HG03378 (cell line): ENCODE data around the gene SEC16A.

Source experiments
- ATAC-seq: cut with Tn5 transposase; IDR thresholded peaks from one replicate; pipeline ENCODE4 v1.9.1; 2021; ENCODE audit warnings: mild to moderate bottlenecking, moderate library complexity; ENCODE audit not compliant: unreplicated experiment

SEC16A gene

DNA sequence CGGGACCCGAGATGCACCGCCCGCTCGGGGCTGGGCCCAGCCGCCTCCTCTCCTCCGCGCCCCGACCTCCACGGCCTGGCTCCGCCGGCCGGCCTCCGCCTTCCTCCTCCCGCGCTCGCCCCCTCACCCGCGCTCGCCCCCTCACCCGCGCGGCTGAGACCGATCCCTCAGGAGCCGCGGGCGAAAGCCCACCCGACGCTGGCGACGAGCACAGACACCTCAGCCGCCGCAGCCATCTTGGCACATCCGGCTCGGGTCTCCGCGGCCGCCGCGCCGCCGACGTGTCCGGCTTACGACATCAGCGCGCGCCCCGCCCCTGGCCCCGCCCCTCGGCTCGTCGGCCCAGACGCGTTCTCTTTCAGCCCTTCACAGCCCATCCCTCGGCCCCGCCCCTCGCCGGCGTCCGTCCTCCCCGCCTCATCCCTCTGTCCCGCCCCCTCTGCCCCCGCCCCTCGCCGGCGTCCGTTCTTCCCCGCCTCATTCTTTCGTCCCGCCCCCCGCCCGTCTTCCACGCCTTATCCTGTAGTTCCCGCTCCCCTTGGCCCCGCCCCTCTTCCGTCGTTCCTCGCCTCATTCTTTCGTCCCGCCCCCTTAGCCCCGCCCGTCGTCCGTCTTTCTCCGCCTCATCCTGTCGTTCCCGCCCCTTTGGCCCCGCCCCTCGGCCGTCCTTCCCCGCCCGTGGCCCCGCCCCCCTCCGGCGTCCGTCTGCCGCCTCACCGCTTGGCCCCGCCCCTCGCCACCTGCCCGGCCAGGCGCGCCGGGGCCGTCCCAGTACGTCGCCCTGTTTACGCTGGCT is at the start of gene SEC16A:
Gene SEC16A (minus strand): TSS at position 248 of the 796 bp plus-strand sequence. CDS start 5,425 bp downstream, outside the sequence.
- peak; percentile 33 for ATAC-seq

DNA sequence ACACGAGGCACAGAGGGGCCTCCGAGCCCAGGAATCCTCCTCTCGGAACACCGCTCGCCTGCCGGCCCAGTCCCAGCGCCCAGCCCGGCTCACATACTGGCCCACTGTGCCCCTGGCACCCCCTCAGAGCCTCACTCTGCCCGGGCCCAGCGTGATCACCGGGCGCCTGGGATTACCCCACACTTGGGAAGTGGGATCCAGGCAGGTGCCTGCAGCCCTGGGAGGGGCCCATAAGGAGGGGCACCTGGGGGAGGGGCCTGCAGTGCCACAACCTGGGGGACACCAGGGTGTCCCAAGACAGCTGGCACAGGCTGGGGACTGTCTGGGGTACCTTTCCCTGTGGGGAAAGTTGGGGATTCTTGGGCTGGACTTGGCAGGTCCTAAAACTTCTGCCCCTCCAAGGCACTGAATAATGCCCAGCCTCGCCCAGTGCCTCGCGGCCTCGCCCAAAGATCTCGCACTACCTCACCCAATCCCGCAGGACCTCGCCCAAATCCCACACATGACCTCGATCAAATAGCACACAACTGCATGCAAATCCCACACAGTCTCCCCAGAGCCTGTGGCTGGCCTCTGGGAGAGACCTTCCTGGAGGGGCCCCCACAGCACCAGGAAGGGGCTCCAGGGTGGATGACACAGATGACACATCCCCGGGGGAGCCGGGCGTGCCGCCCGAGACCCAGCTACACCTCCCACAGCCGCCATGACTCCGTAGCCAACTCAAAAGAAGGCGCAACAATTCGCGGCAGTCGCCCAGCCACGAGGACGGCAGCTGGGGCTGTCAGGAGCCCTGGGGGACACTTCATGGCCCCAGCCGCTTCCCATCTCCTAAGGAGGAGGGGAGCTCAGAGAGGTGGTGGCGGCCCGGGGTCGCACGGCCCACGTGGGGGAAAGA is 49.3 kb upstream of the SEC16A start:
- no peak for ATAC-seq

DNA sequence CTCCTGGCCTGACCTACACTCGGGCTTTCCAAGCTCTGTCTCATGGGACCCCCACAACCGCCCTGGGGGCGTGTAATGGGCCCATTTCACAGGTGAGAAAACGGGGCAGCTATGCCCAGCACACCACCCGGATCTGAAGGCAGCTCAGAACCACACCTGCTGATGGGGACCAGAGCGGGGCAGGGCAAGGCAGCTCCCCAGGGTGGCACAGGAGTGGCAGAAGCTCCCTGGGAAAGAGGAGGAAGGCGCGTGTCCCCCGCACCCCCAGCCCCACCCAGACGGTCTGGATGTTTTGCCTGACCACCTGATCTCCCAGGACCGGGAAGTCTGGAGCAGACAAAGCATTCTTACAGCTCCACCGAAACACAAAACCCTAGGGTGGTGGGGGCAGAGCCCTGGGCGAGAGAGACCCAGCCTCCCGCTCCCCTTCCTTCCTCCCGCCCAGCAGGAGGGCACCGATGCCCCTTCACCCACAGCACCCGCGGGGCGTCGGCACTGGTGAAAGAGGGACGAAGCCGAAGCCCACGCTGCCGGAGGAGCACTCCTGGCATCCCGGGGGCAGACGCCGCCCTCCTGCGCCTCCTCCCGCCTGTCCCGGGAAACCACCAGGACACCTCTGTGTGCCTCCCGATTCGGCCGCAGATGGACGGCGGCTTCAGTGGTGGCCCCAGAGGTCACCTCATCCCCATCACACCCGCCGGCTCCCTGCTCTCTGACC is 48.5 kb upstream of the SEC16A start:
- no peak for ATAC-seq

GRCh38 chr9:136530461-136531089 is 47.7 kb upstream of the SEC16A start:
- no peak for ATAC-seq

DNA sequence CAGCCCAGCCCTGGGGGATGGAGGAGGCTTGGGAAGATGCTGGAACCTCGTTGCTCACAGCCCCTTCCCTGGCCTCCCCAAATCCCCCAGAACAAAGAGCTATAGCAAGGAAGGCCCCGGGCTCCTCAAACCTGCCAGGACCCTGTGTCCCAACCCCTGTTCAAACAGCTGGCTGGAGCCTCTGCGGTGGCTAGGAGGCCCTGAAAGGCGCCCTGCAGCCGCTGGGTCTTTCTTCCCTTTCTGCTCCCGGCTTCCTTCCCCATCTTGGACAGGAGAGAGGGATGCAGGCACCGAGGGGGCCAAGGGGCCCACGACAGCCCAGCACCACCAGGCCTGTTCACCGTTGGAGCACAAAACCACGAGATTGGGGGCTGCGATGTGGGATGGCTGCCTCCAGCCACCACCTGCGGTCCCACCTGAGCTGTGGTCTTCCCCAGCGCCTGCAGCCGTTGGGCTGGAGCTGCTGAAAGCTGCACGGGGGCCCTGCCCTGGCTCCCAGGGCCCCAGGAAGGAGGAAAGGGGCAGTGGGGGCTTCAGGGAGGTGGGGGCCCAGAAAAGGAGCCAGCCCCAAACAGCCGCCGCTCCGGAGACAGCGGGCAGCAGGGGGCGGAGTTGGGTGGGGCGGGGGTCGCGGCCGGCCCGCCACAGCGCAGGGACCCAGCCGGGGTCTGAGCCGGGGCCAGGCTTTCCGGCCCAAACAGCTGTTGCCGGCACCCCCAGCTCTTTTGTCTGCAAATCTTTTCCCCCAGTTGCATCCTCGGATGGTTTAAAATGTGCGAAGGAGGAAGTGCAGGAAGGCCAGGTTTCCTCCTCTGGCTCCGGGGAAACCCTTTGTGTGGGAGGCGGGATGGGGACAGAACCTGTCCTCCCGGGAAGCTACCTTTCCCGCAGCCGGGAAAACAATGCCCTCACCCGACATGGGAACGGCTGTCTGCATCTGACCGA is 46.9 kb upstream of the SEC16A start:
- no peak for ATAC-seq

- no peak for ATAC-seq
Observed at GRCh38 chr9:136528716-136529341, 46.0 kb upstream of the SEC16A start.

GRCh38 chr9:136527721-136528710 is 45.2 kb upstream of the SEC16A start:
- no peak for ATAC-seq

DNA sequence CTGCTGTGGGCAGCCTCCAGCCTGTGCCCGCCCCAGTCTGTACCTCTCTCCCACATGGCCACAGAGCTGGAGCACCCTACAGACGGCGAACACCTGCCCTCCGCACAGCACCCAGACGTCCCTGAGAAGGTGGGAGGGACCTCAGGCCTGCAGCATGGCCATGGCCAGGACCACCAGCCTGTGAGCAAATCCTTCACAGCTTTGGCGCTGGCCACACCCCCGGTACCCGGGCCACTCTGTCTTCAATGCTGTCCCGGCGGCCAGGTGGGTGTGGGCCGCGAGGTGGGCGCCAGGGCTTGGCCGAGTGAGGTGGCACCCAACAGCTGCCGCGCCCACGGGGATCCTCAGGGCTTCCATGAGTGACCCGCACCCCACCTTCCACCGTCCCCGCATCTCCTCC is 44.3 kb upstream of the SEC16A start:
- no peak for ATAC-seq

DNA sequence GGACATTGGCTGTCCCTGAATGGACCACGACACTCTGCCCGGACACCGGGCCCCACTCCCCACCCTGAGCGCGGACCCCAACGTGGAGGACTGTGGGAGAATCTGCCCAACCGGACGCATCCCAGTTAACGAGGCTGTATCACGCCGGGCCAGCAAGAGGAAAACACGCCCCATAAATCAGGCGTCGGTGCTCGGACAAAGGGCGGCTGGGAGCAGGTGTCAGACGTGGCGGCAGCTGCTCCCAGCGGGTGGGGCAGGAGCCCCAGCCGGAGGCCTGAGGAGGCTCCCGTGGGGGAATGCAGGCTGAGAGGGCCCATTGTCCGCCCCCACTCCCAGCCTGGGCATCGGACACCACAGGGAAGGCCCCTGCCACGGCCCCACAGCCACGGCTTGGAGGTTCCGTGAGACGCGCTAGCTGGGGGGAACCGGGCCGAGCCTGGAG is 43.8 kb upstream of the SEC16A start:
- no peak for ATAC-seq

DNA sequence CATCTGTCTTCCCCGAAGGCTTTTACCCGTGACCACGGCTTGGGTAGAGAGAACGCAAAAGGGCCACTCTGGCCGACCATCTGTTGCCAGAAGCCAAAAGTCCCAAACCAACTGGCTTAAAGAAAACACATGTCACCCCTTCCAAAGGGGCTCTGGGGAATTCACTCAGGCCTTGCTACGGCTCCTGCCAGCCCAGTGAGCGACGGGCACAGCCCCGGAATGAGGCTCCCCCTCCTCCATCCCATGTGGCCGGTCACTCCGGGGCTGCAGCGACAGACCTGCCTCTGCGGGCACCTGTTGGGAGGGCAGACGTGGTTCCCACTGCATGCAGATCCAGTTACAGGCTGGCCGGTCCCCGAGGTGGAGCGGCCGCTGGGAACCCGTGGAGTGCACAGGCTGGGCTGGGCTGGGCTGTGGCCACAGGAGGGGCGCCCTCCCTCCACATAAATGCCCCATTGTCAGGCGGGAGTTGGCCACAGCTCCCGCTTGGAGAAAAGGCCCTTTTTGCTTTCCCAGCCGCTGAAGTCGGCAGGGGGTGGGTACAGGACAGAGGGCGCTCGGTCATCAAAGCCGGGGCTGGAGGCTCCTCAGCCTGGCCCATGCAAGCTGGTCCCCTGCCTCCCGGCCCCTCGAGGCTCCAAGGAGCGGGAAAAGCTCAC is 43.1 kb upstream of the SEC16A start:
- no peak for ATAC-seq

DNA sequence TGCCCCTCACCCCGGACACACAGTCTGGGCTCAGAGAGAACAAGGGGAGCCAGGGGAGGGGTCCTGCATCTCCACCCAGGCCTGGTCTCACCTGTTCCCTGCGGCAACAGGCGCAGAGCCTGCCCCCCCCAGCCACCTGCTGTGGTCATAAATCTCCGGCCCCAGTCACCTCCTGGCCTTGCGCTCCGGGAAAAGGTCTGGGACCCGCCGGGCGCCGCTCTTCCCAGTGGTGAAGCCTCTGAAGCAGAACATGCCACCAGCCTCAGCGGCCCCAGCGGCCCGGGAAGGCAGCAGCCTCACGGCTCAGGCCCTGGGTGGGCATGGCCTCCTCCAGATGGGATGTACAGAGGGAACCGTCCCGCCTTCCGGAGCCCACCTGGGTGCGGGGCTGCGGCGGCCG is 42.4 kb upstream of the SEC16A start:
- ATAC-seq: no peak

DNA sequence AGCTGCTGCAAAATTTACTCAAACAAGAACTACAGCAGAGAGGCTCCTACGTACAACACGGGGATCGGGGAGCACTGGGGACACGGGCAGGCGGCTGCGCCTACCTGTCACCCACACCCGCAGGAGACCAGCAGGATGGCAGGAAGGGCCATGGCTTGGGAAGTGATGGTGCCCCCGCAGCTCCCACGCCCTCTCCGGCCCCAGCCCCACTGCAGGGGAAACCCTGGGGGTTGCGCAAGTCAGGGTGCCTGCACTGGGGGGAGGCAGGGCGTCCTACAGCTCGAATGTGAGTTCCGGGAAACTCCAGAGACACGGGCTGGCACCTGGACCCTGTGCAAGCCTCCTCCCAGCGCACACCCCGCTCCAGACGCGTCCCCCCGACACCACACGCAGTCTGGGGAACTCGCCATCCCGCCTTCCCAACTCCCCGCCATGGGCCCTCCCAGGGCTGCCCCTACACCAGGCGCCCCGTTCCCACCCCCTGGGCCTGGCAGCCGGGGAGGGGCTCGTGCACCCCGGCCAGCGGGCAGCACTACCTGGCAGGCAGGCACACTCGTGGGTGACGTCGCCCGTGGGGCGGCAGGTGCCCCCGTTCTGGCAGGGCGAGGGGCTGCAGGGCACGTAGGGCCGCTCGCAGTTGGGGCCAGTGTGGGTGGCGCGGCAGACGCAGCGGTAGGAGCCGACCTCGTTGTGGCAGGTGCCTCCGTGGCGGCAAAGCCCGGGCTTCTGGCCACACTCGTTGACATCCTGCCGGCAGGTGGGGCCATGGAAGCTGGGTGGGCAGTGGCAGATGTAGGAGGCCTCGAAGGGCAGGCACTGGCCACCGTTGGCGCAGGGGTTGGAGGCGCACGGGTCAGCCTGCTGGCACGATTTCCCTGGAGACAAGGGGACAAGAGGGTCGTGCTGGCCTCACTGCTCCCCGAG is 39.7 kb upstream of the SEC16A start:
- ATAC-seq: no peak

DNA sequence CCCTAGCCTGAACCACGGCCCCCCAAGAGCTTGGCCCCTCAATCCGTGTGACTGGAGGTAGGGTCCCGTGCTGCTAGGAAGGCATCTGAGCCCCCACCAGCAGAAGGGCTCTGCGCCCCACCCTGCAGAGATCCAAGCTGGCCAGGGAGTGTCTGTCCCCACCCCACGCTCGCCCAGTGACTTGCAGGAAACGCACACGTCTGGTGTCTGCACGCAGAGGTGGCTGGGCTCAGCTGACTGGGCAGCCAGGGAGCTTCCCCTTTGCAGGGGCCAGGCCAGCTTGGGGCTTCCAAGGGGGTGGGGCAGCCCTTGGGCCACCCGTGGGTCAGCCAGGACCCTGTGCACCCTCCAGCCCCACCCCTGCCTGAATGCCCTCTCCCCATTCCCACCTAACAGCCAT is 38.7 kb upstream of the SEC16A start:
- no peak for ATAC-seq

DNA sequence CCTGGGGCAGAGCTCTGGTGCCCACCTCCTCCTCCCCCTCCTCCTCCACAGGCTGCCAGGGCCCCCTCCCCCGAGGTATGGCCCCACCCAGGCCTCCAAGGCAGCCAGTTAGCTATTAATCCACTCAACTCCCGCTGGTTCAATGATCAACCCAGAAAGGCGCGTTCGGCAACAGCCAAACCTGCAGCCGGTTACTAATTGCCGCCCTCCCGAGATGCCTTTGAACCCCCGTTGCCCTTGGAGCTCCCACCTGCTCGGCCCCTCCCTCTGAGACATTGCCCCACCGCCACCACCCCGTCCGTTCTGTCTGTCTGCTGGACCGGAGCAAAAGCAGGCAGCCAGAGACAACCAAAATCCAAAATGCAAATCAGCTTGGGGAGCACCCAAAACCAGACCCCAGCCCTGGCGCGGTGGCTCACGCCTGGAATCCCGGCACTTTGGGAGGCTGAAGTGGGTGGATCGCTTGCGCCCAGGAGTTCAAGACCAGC is 37.3 kb upstream of the SEC16A start:
- ATAC-seq: no peak

- ATAC-seq: no peak
Observed at GRCh38 chr9:136519263-136520052, 36.6 kb upstream of the SEC16A start.
